ENCODE results near the gene AGAP5.

The AGAP5 gene

DNA sequence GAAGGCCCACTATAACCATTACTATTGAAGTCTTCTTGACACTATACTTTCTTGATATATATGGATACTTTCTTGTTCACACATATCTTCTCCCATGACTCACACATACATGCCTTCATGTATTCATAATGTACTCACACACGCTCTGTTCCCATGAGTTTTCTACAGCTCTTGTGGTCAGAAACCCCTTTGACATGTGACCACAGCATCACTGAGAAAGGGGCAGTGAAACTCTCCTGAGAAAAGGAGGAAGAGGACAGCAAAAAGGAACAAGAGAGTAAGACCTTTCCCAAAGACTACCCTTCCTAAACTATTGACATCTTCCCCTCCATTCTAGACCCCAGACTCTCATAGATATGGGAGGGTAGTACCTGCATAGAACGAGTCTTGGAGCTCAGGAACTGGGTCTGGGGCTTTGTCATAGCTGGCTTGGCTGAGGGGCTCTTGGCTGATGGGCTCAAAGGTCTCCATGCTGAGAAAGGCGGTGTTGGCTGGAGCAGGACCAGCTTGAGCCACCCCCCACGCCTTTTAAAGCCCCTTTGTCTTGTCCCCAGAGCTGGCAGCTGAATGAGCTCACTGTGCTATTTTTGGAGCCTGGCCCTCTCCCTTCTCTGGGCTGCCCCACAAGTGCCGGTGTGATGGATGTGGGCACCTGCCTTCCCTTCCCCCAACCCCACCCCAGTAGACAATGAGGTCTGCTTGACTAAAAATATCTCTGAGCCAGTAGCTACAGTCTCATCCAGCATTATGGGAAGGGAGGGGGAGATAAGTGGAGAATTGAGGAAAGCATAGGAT lies 47.2 kb downstream of the AGAP5 start:
- Mint-ChIP-seq H3K4me3 (no peak overlapping the region), H3K27me3 (peaks cover 9% of the 10 kb centered on the region), H3K9me3 (no peaks in the 10 kb centered on the region), H3K36me3 (ENCODE audit: low read depth) (no peaks in the 10 kb centered on the region), H3K27ac (no peak overlapping the region), H3K4me1 (ENCODE audit: low read depth) (peaks cover 11% of the 10 kb centered on the region)
- DNase-seq: no peak

DNA sequence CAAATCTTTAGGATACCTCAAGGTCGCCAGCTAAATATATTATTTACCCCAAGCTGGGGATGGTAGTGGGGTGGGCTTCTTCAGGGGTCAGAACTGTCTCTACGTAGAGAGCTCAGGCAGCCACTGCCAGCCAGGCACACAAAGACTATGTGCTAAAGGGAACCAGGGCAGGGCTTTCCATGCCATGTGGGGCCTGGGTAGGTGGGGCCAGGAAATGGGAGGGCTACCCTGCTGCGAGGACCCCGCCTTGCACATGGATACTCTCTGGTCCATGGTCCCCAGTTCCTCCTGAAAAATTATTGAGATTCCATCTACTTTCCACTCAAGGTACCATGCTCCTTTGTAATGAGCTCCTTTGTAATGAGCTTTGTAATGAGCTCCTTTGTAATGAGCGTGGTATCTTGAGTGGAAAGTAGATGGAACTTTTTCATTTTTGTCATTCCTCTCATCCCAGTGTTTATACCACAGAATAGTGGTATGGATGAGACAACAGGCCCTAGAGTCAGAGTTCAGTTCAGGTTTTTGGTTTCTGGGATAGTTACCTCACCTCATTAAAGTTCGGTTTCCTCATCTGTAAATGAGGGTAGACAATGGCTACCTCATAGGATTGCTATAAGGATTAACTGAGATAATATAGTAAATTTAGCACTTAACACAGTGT lies 47.9 kb downstream of the AGAP5 start:
- no peak overlapping the region for H3K27ac Mint-ChIP-seq
- H3K9me3 Mint-ChIP-seq: no peaks in the 10 kb centered on the region
- H3K4me3 Mint-ChIP-seq: no peak overlapping the region
- H3K27me3 Mint-ChIP-seq: peaks cover 9% of the 10 kb centered on the region
- DNase-seq: no peak
- no peaks in the 10 kb centered on the region for H3K36me3 Mint-ChIP-seq (ENCODE audit: low read depth)
- H3K4me1 Mint-ChIP-seq (ENCODE audit: low read depth): peaks cover 10% of the 10 kb centered on the region

GRCh38 chr10:73648975-73649829 lies 48.7 kb downstream of the AGAP5 start:
- no peak overlapping the region for H3K27ac Mint-ChIP-seq
- H3K9me3 Mint-ChIP-seq: no peaks in the 10 kb centered on the region
- no peak overlapping the region for H3K4me3 Mint-ChIP-seq
- peaks cover 9% of the 10 kb centered on the region for H3K27me3 Mint-ChIP-seq
- H3K4me1 Mint-ChIP-seq (ENCODE audit: low read depth): peaks cover 17% of the 10 kb centered on the region
- H3K36me3 Mint-ChIP-seq (ENCODE audit: low read depth): no peaks in the 10 kb centered on the region
- no peak for DNase-seq

GRCh38 chr10:73647875-73648651 lies 49.8 kb downstream of the AGAP5 start:
- Mint-ChIP-seq H3K4me1 (ENCODE audit: low read depth) (peaks cover 20% of the 10 kb centered on the region), H3K27me3 (peaks cover 9% of the 10 kb centered on the region), H3K9me3 (no peaks in the 10 kb centered on the region), H3K27ac (no peak overlapping the region), H3K36me3 (ENCODE audit: low read depth) (no peaks in the 10 kb centered on the region), H3K4me3 (peak overlapping the region; percentile 68)
- no peak for DNase-seq

- no peak overlapping the region for H3K27ac Mint-ChIP-seq
- peaks cover 20% of the 10 kb centered on the region for H3K4me1 Mint-ChIP-seq (ENCODE audit: low read depth)
- H3K27me3 Mint-ChIP-seq: peaks cover 9% of the 10 kb centered on the region
- H3K9me3 Mint-ChIP-seq: no peaks in the 10 kb centered on the region
- no peaks in the 10 kb centered on the region for H3K36me3 Mint-ChIP-seq (ENCODE audit: low read depth)
- peak; percentile 66 for DNase-seq
- peak overlapping the region; percentile 68 for H3K4me3 Mint-ChIP-seq
Measured at GRCh38 chr10:73647211-73647874, 50.6 kb downstream of the AGAP5 start.

- no peak overlapping the region for H3K27ac Mint-ChIP-seq
- H3K4me1 Mint-ChIP-seq (ENCODE audit: low read depth): peaks cover 20% of the 10 kb centered on the region
- H3K4me3 Mint-ChIP-seq: no peak overlapping the region
- peaks cover 9% of the 10 kb centered on the region for H3K27me3 Mint-ChIP-seq
- H3K36me3 Mint-ChIP-seq (ENCODE audit: low read depth): no peaks in the 10 kb centered on the region
- no peaks in the 10 kb centered on the region for H3K9me3 Mint-ChIP-seq
- DNase-seq: no peak
Measured at GRCh38 chr10:73646598-73647041, 51.3 kb downstream of the AGAP5 start.

- H3K9me3 Mint-ChIP-seq: no peaks in the 10 kb centered on the region
- H3K4me3 Mint-ChIP-seq: no peak overlapping the region
- H3K4me1 Mint-ChIP-seq (ENCODE audit: low read depth): peaks cover 16% of the 10 kb centered on the region
- DNase-seq: no peak
- no peaks in the 10 kb centered on the region for H3K36me3 Mint-ChIP-seq (ENCODE audit: low read depth)
- H3K27me3 Mint-ChIP-seq: peaks cover 9% of the 10 kb centered on the region
- peak overlapping the region; percentile 0 for H3K27ac Mint-ChIP-seq
Measured at GRCh38 chr10:73645251-73645650, 52.7 kb downstream of the AGAP5 start.

- no peak overlapping the region for H3K27ac Mint-ChIP-seq
- peaks cover 14% of the 10 kb centered on the region for H3K4me1 Mint-ChIP-seq (ENCODE audit: low read depth)
- no peaks in the 10 kb centered on the region for H3K36me3 Mint-ChIP-seq (ENCODE audit: low read depth)
- H3K27me3 Mint-ChIP-seq: peaks cover 9% of the 10 kb centered on the region
- H3K9me3 Mint-ChIP-seq: no peaks in the 10 kb centered on the region
- DNase-seq: no peak
- H3K4me3 Mint-ChIP-seq: no peak overlapping the region
Measured at GRCh38 chr10:73644767-73645166, 53.1 kb downstream of the AGAP5 start.

GRCh38 chr10:73644015-73644743 lies 53.7 kb downstream of the AGAP5 start:
- Mint-ChIP-seq H3K36me3 (ENCODE audit: low read depth) (no peaks in the 10 kb centered on the region), H3K4me1 (ENCODE audit: low read depth) (peaks cover 14% of the 10 kb centered on the region), H3K4me3 (no peak overlapping the region), H3K27me3 (peaks cover 9% of the 10 kb centered on the region), H3K27ac (no peak overlapping the region), H3K9me3 (no peaks in the 10 kb centered on the region)
- peak; percentile 44 for DNase-seq

DNA sequence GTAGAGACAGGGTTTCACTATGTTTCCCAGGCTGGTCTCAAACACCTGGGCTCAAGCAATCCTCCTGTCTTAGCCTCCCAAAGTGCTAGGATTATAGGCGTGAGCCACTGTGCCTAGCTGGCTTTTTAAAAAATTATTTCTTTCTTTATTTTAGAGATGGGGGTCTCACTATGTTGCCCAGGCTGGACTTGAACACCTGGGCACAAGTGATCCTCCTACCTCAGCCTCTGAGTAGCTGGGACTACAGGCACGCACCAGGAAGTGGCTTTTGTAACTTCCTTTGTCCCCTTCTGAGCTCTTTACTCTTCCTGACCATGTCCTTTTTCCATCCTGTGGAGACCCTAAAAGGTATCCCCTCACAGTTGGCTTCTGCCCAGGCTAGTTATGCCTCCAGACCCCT lies 54.5 kb downstream of the AGAP5 start:
- Mint-ChIP-seq H3K4me3 (no peak overlapping the region), H3K27me3 (peaks cover 4% of the 10 kb centered on the region), H3K4me1 (ENCODE audit: low read depth) (peaks cover 14% of the 10 kb centered on the region), H3K27ac (no peak overlapping the region), H3K9me3 (no peaks in the 10 kb centered on the region), H3K36me3 (ENCODE audit: low read depth) (no peaks in the 10 kb centered on the region)
- DNase-seq: no peak

DNA sequence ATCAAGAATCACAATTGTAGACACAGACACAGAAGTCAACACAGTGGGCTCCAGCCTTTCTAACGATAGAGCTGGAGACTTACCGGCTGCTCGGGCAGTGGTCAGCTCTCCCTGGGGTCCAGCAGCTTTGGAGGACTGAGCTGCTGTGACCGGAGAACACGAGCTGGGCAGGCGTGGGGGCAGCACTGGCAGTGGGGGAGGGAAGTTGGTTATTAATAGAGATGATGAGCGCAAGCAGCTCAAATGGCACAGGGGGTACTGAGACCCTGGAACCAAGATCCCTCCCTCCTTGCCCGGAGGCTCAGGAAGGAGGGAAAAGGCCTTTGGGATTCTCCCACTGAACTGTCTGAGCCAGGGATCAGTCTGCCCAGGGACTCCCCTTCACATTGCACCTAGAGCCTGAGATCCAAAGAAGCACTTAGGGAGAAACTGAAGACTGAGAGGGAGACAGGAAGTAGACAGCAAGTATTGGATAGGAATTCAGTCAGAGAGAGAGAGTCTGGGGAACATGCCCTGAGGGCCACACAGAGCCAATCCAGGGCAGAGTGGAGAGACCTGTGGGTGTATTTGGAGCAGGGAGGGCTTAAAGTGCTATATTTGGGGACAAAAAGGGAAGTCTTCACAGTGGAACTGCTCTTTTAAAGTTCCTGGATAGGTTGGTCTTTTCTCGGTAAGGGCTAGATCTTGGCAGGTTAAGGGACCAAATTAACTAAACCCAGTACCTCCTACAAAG lies 56.4 kb downstream of the AGAP5 start, which contains the start of gene MYOZ1:
Gene MYOZ1, minus strand, starts transcription at position 147 of the 733 bp plus-strand sequence. CDS start 1,457 bp downstream, outside the sequence.
- no peak within 1 kb of the TSS for H3K4me3 Mint-ChIP-seq
- H3K4me1 Mint-ChIP-seq (ENCODE audit: low read depth): peaks cover 14% of the 10 kb centered on the region
- no peak for DNase-seq
- no peaks in the 10 kb centered on the region for H3K36me3 Mint-ChIP-seq (ENCODE audit: low read depth)
- no peak within 1 kb of the TSS for H3K27ac Mint-ChIP-seq
- no peaks in the 10 kb centered on the region for H3K27me3 Mint-ChIP-seq
- H3K9me3 Mint-ChIP-seq: no peaks in the 10 kb centered on the region

GRCh38 chr10:73639286-73639685 lies 58.6 kb downstream of the AGAP5 start:
- H3K4me1 Mint-ChIP-seq (ENCODE audit: low read depth): peaks cover 3% of the 10 kb centered on the region
- H3K9me3 Mint-ChIP-seq: no peaks in the 10 kb centered on the region
- H3K4me3 Mint-ChIP-seq: no peak overlapping the region
- no peak for DNase-seq
- no peaks in the 10 kb centered on the region for H3K27me3 Mint-ChIP-seq
- H3K36me3 Mint-ChIP-seq (ENCODE audit: low read depth): no peaks in the 10 kb centered on the region
- no peak overlapping the region for H3K27ac Mint-ChIP-seq

Data from activated T-cell treated with anti-CD3 and anti-CD28 coated beads, Interleukin-2, amount 50 U/mL, for 24 hours (primary cell).